SK-N-SH (cell line): ENCODE data around the gene PAPSS2. TPM values are rescaled to one million over a fixed set of nuclear protein-coding genes. Genes with fewer than 3 reads are reported as not detected.
"Not testable (repeated sequence)": the region's sequence is repeated elsewhere in the genome, so short reads cannot be mapped to it uniquely, and the experiment has no call there.

ENCODE experiments used
- CTCF ChIA-PET: fragments of 300-600, 350-600 bp; formaldehyde crosslinking; extraction: SDS; loops from one replicate; lab custom pipeline; 2021; lab: Yijun Ruan, JAX
- POLR2A ChIA-PET: fragments of 350-600 bp; sonication (Branson Sonifier 250); formaldehyde crosslinking; extraction: SDS; loops from one replicate; lab custom pipeline; 2020; ENCODE audit warnings: antibody characterized with exemption, inconsistent platforms; lab: Yijun Ruan, JAX
- DNase-seq: peaks from one replicate; pipeline ENCODE4 v3.0.0; 2012
- H2AFZ ChIP-seq: fragments of 200-600 bp; sonication (generic); 2 replicates; pipeline ENCODE4 v1.8.1; 2016; ENCODE audit warnings: antibody characterized with exemption, mild to moderate bottlenecking, low read depth
- H3F3A ChIP-seq: fragments of 200-600 bp; sonication (generic); replicated peaks from 2 replicates; pipeline ENCODE3; 2016; ENCODE audit warnings: antibody characterized with exemption, mild to moderate bottlenecking; ENCODE audit not compliant: insufficient read depth
- H3K27ac ChIP-seq, 2 experiments: fragments of 200-500 bp in 1 of 2; fragments of 200-600 bp in 1 of 2; sonication (Bioruptor generic) in 1 of 2; sonication (generic), shearing (Covaris generic) in 1 of 2; 2 replicates each; pipeline versions ENCODE4 v1.5.1 to v1.6.1; 2014 to 2016; ENCODE audit warnings: low read depth in 2 of 2, inconsistent platforms in 1 of 2, low read length in 1 of 2, mild to moderate bottlenecking in 1 of 2, mixed read lengths in 1 of 2
- H3K27me3 ChIP-seq: fragments of 200-600 bp; sonication (generic), shearing (Covaris generic); 2 replicates; pipeline ENCODE4 v1.6.1; 2016; ENCODE audit warnings: mixed run types; ENCODE audit not compliant: insufficient read depth
- H3K36me3 ChIP-seq, 2 experiments: fragments of 200-500 bp in 1 of 2; fragments of 200-600 bp in 1 of 2; sonication (Bioruptor generic) in 1 of 2; sonication (generic) in 1 of 2; replicated peaks in 1 of 2; 2 replicates each; pipeline versions ENCODE3 to v1.5.1; 2014 to 2016; ENCODE audit warnings: low read length in 1 of 2, mild to moderate bottlenecking in 1 of 2; ENCODE audit not compliant: insufficient read depth in 2 of 2, control insufficient read depth in 1 of 2
- H3K4me1 ChIP-seq, 2 experiments: fragments of 200-500 bp in 1 of 2; fragments of 200-600 bp in 1 of 2; sonication (Bioruptor generic) in 1 of 2; sonication (generic), shearing (Covaris generic) in 1 of 2; 2 replicates each; pipeline versions ENCODE4 v1.5.1 to v1.6.1; 2014 to 2016; ENCODE audit warnings: low read depth in 1 of 2, low read length in 1 of 2, mixed run types in 1 of 2; ENCODE audit not compliant: insufficient read depth in 2 of 2, control insufficient read depth in 1 of 2
- H3K4me2 ChIP-seq: fragments of 200-600 bp; sonication (generic), shearing (Covaris generic); 2 replicates; pipeline ENCODE4 v1.6.1; 2017; ENCODE audit warnings: mixed run types
- H3K4me3 ChIP-seq, 2 experiments: fragments of 200-500 bp in 1 of 2; fragments of 200-600 bp in 1 of 2; sonication (Bioruptor generic) in 1 of 2; sonication (generic), shearing (Covaris generic) in 1 of 2; 2 replicates each; pipeline versions ENCODE4 v1.5.1 to v1.8.1; 2014 to 2016; ENCODE audit warnings: low read depth in 2 of 2, inconsistent platforms in 1 of 2, low read length in 1 of 2, mild to moderate bottlenecking in 1 of 2, mixed read lengths in 1 of 2, moderate library complexity in 1 of 2
- H3K79me2 ChIP-seq: fragments of 200-600 bp; sonication (generic); 2 replicates; pipeline ENCODE4 v1.8.1; 2017; ENCODE audit warnings: mild to moderate bottlenecking; ENCODE audit not compliant: insufficient read depth
- H3K9ac ChIP-seq: fragments of 200-600 bp; sonication (generic); 2 replicates; pipeline ENCODE4 v1.6.1; 2017; ENCODE audit warnings: mixed run types
- H3K9me2 ChIP-seq: fragments of 200-600 bp; sonication (generic); 2 replicates; pipeline ENCODE4 v1.6.1; 2017; ENCODE audit warnings: mixed run types
- H3K9me3 ChIP-seq: fragments of 200-600 bp; sonication (generic); 2 replicates; pipeline ENCODE4 v1.6.1; 2017; ENCODE audit warnings: mixed run types, mild to moderate bottlenecking, moderate library complexity
- H4K20me1 ChIP-seq: fragments of 200-600 bp; sonication (generic); 2 replicates; pipeline ENCODE4 v1.6.1; 2017; ENCODE audit warnings: mild to moderate bottlenecking, mixed run types; ENCODE audit not compliant: insufficient read depth
- ELF1 ChIP-seq: IDR thresholded peaks from 2 replicates; pipeline ENCODE4 v1.4.0; 2012
- FOSL2 ChIP-seq: IDR thresholded peaks from 2 replicates; pipeline ENCODE4 v1.4.0; 2012; ENCODE audit warnings: low read depth, mild to moderate bottlenecking, moderate library complexity, borderline replicate concordance
- FOXJ3 ChIP-seq: sonication (generic); formaldehyde crosslinking; IDR thresholded peaks from 2 replicates; pipeline ENCODE4 v1.5.1; 2020; ENCODE audit warnings: mild to moderate bottlenecking, missing genetic modification reagents
- FOXM1 ChIP-seq: IDR thresholded peaks from 2 replicates; pipeline ENCODE4 v1.4.0; 2012; ENCODE audit warnings: low read depth, mild to moderate bottlenecking
- JUND ChIP-seq: IDR thresholded peaks from 2 replicates; pipeline ENCODE4 v1.4.0; 2012
- NFIC ChIP-seq: IDR thresholded peaks from 2 replicates; pipeline ENCODE4 v1.4.0; 2012; ENCODE audit warnings: borderline replicate concordance
- NRF1 ChIP-seq: IDR thresholded peaks from 2 replicates; pipeline ENCODE4 v1.6.1; 2012; ENCODE audit warnings: low read depth, mild to moderate bottlenecking, low read length
- PBX3 ChIP-seq: IDR thresholded peaks from 2 replicates; pipeline ENCODE4; 2012
- POLR2AphosphoS5 ChIP-seq: IDR thresholded peaks from 2 replicates; pipeline ENCODE4 v1.6.1; 2012; ENCODE audit warnings: low read depth, low read length
- RCOR1 ChIP-seq: fragments of 150-350 bp; IDR thresholded peaks from 2 replicates; pipeline ENCODE4 v1.6.1; 2017; ENCODE audit warnings: antibody characterized with exemption, low read length
- REST ChIP-seq: IDR thresholded peaks from 2 replicates; pipeline ENCODE4 v1.6.1; 2012; ENCODE audit warnings: mild to moderate bottlenecking, low read depth, low read length, moderate library complexity
- SIN3A ChIP-seq: IDR thresholded peaks from 2 replicates; pipeline ENCODE4 v1.6.1; 2012; ENCODE audit warnings: low read depth, mild to moderate bottlenecking, low read length, moderate library complexity, borderline replicate concordance
- TCF12 ChIP-seq: IDR thresholded peaks from 2 replicates; pipeline ENCODE4 v1.4.0; 2012
- USF1 ChIP-seq: IDR thresholded peaks from 2 replicates; pipeline ENCODE4 v1.4.0; 2012; ENCODE audit warnings: low read depth, borderline replicate concordance
- WGBS: methylation state at CpG from one replicate; pipeline ENCODE4 v1.1.6; 2017; ENCODE audit warnings: low lambda C conversion rate; 5-methylcytosine and 5-hydroxymethylcytosine counted together
- polyA plus RNA-seq, 3 experiments: library from polyadenylated mRNA; depleted of rRNA; stranded (reverse); fragments of >200 nt; gene quantifications; 2 replicates each; pipeline ENCODE4 v1.2.3, GENCODE V29; 2012

Gene PAPSS2
- polyA plus RNA-seq, 1 of the 3 experiments (the other 2 are of a cell fraction): 50.0 TPM

GRCh38 chr10:87746911-87747310 is 87.2 kb downstream of the PAPSS2 start:
- peaks cover 24% of the 10 kb centered on the region for H3F3A ChIP-seq
- WGBS: 88% methylated on average over 4 of the region's 4 CpGs
- peaks cover 6 to 70% of the 10 kb centered on the region in 2 experiments for H3K36me3 ChIP-seq
- CTCF ChIA-PET: interaction anchor here (0.7 kb wide), 1 partner anchor 25 kb away, joined by 3 read pairs; no protein-coding TSS in a partner anchor
- H3K27me3 ChIP-seq: no peaks in the 10 kb centered on the region
- no peaks in the 10 kb centered on the region for H3K9me2 ChIP-seq
- H3K27ac ChIP-seq: no peak overlapping the region
- H3K4me1 ChIP-seq: peaks cover 6 to 10% of the 10 kb centered on the region in 2 experiments; a peak in 3 of 4 replicates
- TF ChIP-seq FOXM1 (no peak), USF1 (no peak), POLR2AphosphoS5 (no peak), FOXJ3 (CRISPR knock-in tag) (no peak), ELF1 (no peak), NRF1 (no peak), PBX3 (no peak), TCF12 (no peak), FOSL2 (no peak), REST (no peak), SIN3A (no peak), NFIC (no peak), JUND (no peak), RCOR1 (no peak)
- no peak for DNase-seq
- POLR2A ChIA-PET: no interaction called here
- H3K9me3 ChIP-seq: no peaks in the 10 kb centered on the region
- no peak overlapping the region for H3K9ac ChIP-seq
- H3K4me3 ChIP-seq: no peak overlapping the region
- no peaks in the 10 kb centered on the region for H4K20me1 ChIP-seq
- no peak overlapping the region for H3K4me2 ChIP-seq
- H2AFZ ChIP-seq: no peak overlapping the region
- no peaks in the 10 kb centered on the region for H3K79me2 ChIP-seq

GRCh38 chr10:87748244-87748643 is 88.6 kb downstream of the PAPSS2 start:
- H3K9me2 ChIP-seq, H3K4me2 ChIP-seq, H4K20me1 ChIP-seq, H3K4me3 ChIP-seq, H3K9ac ChIP-seq, H3K27me3 ChIP-seq, H3K9me3 ChIP-seq, DNase-seq, POLR2A ChIA-PET, H3K27ac ChIP-seq, H2AFZ ChIP-seq, H3K79me2 ChIP-seq: not testable (repeated sequence)
- WGBS: 83% methylated on average over 4 of the region's 4 CpGs
- H3K4me1 ChIP-seq: peaks cover 8 to 15% of the 10 kb centered on the region in 2 experiments; a peak in 3 of 4 replicates
- peaks cover 36% of the 10 kb centered on the region for H3F3A ChIP-seq
- CTCF ChIA-PET: interaction anchor here (1.0 kb wide), 1 partner anchor 14 kb away, joined by 6 read pairs; no protein-coding TSS in a partner anchor
- H3K36me3 ChIP-seq: peaks cover 11 to 64% of the 10 kb centered on the region in 2 experiments
